ENCODE data around the gene HSPB2. TPM values are rescaled to one million over a fixed set of nuclear protein-coding genes. Genes with fewer than 3 reads are reported as not detected.
A peak's percentile ranks its signal among the peaks of the same experiment; 100 is the strongest.

Gene HSPB2
- total RNA-seq, 2 donors from 2014 or later = not detected

GRCh38 chr11:111937461-111937769 is 24.9 kb downstream of the HSPB2 start:
- ATAC-seq (no peak), DNase-seq (no peak)
- no peaks in the 10 kb centered on the region for H3K36me3 Mint-ChIP-seq (ENCODE audit: low read depth)
- peak overlapping the region; percentile 86 for H3K27ac Mint-ChIP-seq
- peaks cover 5% of the 10 kb centered on the region for H3K27me3 Mint-ChIP-seq
- H3K9me3 ChIP-seq (ENCODE audit: control insufficient read depth, low read length, poor library complexity, severe bottlenecking) = no peaks in the 10 kb centered on the region
- H3K4me1 Mint-ChIP-seq = peaks cover 21% of the 10 kb centered on the region
- peak overlapping the region; percentile 92 for H3K4me3 Mint-ChIP-seq

GRCh38 chr11:111937844-111938243 is 25.3 kb downstream of the HSPB2 start:
- ATAC-seq = no peak
- no peaks in the 10 kb centered on the region for H3K9me3 ChIP-seq (ENCODE audit: control insufficient read depth, low read length, poor library complexity, severe bottlenecking)
- no peak for DNase-seq
- Mint-ChIP-seq H3K27ac (peak overlapping the region; percentile 86), H3K4me3 (peak overlapping the region; percentile 92), H3K4me1 (peaks cover 18% of the 10 kb centered on the region), H3K36me3 (ENCODE audit: low read depth) (no peaks in the 10 kb centered on the region), H3K27me3 (peaks cover under 1% of the 10 kb centered on the region)

GRCh38 chr11:111938687-111939160 is 26.2 kb downstream of the HSPB2 start:
- H3K9me3 ChIP-seq (ENCODE audit: control insufficient read depth, low read length, poor library complexity, severe bottlenecking) = no peaks in the 10 kb centered on the region
- DNase-seq (no peak), ATAC-seq (peak; percentile 59)
- Mint-ChIP-seq H3K4me1 (peaks cover 18% of the 10 kb centered on the region), H3K4me3 (peak overlapping the region; percentile 84), H3K27ac (peak overlapping the region; percentile 86), H3K36me3 (ENCODE audit: low read depth) (no peaks in the 10 kb centered on the region), H3K27me3 (no peaks in the 10 kb centered on the region)

GRCh38 chr11:111939836-111940604 is 27.5 kb downstream of the HSPB2 start:
- ATAC-seq (no peak), DNase-seq (no peak)
- H3K36me3 Mint-ChIP-seq (ENCODE audit: low read depth) = peaks cover 2% of the 10 kb centered on the region
- H3K4me1 Mint-ChIP-seq = peaks cover 23% of the 10 kb centered on the region
- H3K9me3 ChIP-seq (ENCODE audit: control insufficient read depth, low read length, poor library complexity, severe bottlenecking) = no peaks in the 10 kb centered on the region
- peak overlapping the region; percentile 86 for H3K27ac Mint-ChIP-seq
- H3K27me3 Mint-ChIP-seq = no peaks in the 10 kb centered on the region
- H3K4me3 Mint-ChIP-seq = no peak overlapping the region

GRCh38 chr11:111941963-111942362 is 29.4 kb downstream of the HSPB2 start:
- ATAC-seq = no peak

GRCh38 chr11:111942829-111943228 is 30.3 kb downstream of the HSPB2 start:
- DNase-seq (no peak), ATAC-seq (no peak)
- Mint-ChIP-seq H3K27me3 (no peaks in the 10 kb centered on the region), H3K4me1 (peaks cover 18% of the 10 kb centered on the region), H3K27ac (no peak overlapping the region), H3K36me3 (ENCODE audit: low read depth) (peaks cover 2% of the 10 kb centered on the region), H3K4me3 (no peak overlapping the region)
- no peaks in the 10 kb centered on the region for H3K9me3 ChIP-seq (ENCODE audit: control insufficient read depth, low read length, poor library complexity, severe bottlenecking)

More at GRCh38 chr11:111941963-111942362, 29.4 kb downstream of the HSPB2 start:
- no peaks in the 10 kb centered on the region for H3K9me3 ChIP-seq (ENCODE audit: control insufficient read depth, low read length, poor library complexity, severe bottlenecking)
- DNase-seq = no peak
- Mint-ChIP-seq H3K27me3 (no peaks in the 10 kb centered on the region), H3K4me1 (peaks cover 19% of the 10 kb centered on the region), H3K36me3 (ENCODE audit: low read depth) (peaks cover 2% of the 10 kb centered on the region), H3K27ac (no peak overlapping the region), H3K4me3 (no peak overlapping the region)

GRCh38 chr11:111944139-111944538 is 31.6 kb downstream of the HSPB2 start:
- H3K4me3 Mint-ChIP-seq = no peak overlapping the region

GRCh38 chr11:111944651-111945051 is 32.1 kb downstream of the HSPB2 start:
- peaks cover 5% of the 10 kb centered on the region for H3K27me3 Mint-ChIP-seq
- no peak for ATAC-seq
- DNase-seq = no peak
- H3K9me3 ChIP-seq (ENCODE audit: control insufficient read depth, low read length, poor library complexity, severe bottlenecking) = no peaks in the 10 kb centered on the region
- H3K4me3 Mint-ChIP-seq = no peak overlapping the region
- peak overlapping the region; percentile 41 for H3K27ac Mint-ChIP-seq
- H3K36me3 Mint-ChIP-seq (ENCODE audit: low read depth) = peaks cover 6% of the 10 kb centered on the region
- peaks cover 10% of the 10 kb centered on the region for H3K4me1 Mint-ChIP-seq

More at GRCh38 chr11:111944139-111944538, 31.6 kb downstream of the HSPB2 start:
- H3K9me3 ChIP-seq (ENCODE audit: control insufficient read depth, low read length, poor library complexity, severe bottlenecking) = no peaks in the 10 kb centered on the region
- Mint-ChIP-seq H3K36me3 (ENCODE audit: low read depth) (peaks cover 5% of the 10 kb centered on the region), H3K4me1 (peaks cover 7% of the 10 kb centered on the region), H3K27ac (no peak overlapping the region), H3K27me3 (no peaks in the 10 kb centered on the region)
- DNase-seq (no peak), ATAC-seq (no peak)

GRCh38 chr11:111945198-111945597 is 32.7 kb downstream of the HSPB2 start:
- Mint-ChIP-seq H3K4me1 (peaks cover 10% of the 10 kb centered on the region), H3K36me3 (ENCODE audit: low read depth) (peaks cover 6% of the 10 kb centered on the region), H3K27ac (peak overlapping the region; percentile 41), H3K4me3 (no peak overlapping the region), H3K27me3 (peaks cover 8% of the 10 kb centered on the region)
- no peak for ATAC-seq
- no peak for DNase-seq
- no peaks in the 10 kb centered on the region for H3K9me3 ChIP-seq (ENCODE audit: control insufficient read depth, low read length, poor library complexity, severe bottlenecking)

- Mint-ChIP-seq H3K27me3 (peaks cover 8% of the 10 kb centered on the region), H3K27ac (no peak overlapping the region), H3K36me3 (ENCODE audit: low read depth) (peaks cover 6% of the 10 kb centered on the region), H3K4me1 (peaks cover 10% of the 10 kb centered on the region), H3K4me3 (no peak overlapping the region)
- no peak for ATAC-seq
- DNase-seq = no peak
- no peaks in the 10 kb centered on the region for H3K9me3 ChIP-seq (ENCODE audit: control insufficient read depth, low read length, poor library complexity, severe bottlenecking)
Observed at GRCh38 chr11:111946499-111946898, 34.0 kb downstream of the HSPB2 start.

GRCh38 chr11:111947143-111947542 is 34.6 kb downstream of the HSPB2 start:
- Mint-ChIP-seq H3K4me1 (peaks cover 10% of the 10 kb centered on the region), H3K4me3 (no peak overlapping the region), H3K27me3 (peaks cover 8% of the 10 kb centered on the region), H3K36me3 (ENCODE audit: low read depth) (peaks cover 6% of the 10 kb centered on the region), H3K27ac (no peak overlapping the region)
- DNase-seq (no peak), ATAC-seq (no peak)
- no peaks in the 10 kb centered on the region for H3K9me3 ChIP-seq (ENCODE audit: control insufficient read depth, low read length, poor library complexity, severe bottlenecking)

- Mint-ChIP-seq H3K27ac (no peak overlapping the region), H3K4me3 (no peak overlapping the region), H3K27me3 (peaks cover 8% of the 10 kb centered on the region), H3K4me1 (peaks cover 5% of the 10 kb centered on the region), H3K36me3 (ENCODE audit: low read depth) (peaks cover 9% of the 10 kb centered on the region)
- DNase-seq (no peak), ATAC-seq (no peak)
- no peaks in the 10 kb centered on the region for H3K9me3 ChIP-seq (ENCODE audit: control insufficient read depth, low read length, poor library complexity, severe bottlenecking)
Observed at GRCh38 chr11:111949519-111950426, 37.2 kb downstream of the HSPB2 start.

- ATAC-seq (no peak), DNase-seq (no peak)
- Mint-ChIP-seq H3K27me3 (peaks cover 8% of the 10 kb centered on the region), H3K4me1 (peaks cover 4% of the 10 kb centered on the region), H3K4me3 (no peak overlapping the region), H3K36me3 (ENCODE audit: low read depth) (peaks cover 7% of the 10 kb centered on the region), H3K27ac (no peak overlapping the region)
- no peaks in the 10 kb centered on the region for H3K9me3 ChIP-seq (ENCODE audit: control insufficient read depth, low read length, poor library complexity, severe bottlenecking)
Observed at GRCh38 chr11:111951565-111951964, 39.0 kb downstream of the HSPB2 start.
